HG03571 (cell line): ENCODE measurements around the gene ASCC3.

Experiments used
- ATAC-seq: cut with Tn5 transposase; IDR thresholded peaks from one replicate; pipeline ENCODE4 v1.9.1; 2021; ENCODE audit not compliant: unreplicated experiment

ASCC3 gene

DNA sequence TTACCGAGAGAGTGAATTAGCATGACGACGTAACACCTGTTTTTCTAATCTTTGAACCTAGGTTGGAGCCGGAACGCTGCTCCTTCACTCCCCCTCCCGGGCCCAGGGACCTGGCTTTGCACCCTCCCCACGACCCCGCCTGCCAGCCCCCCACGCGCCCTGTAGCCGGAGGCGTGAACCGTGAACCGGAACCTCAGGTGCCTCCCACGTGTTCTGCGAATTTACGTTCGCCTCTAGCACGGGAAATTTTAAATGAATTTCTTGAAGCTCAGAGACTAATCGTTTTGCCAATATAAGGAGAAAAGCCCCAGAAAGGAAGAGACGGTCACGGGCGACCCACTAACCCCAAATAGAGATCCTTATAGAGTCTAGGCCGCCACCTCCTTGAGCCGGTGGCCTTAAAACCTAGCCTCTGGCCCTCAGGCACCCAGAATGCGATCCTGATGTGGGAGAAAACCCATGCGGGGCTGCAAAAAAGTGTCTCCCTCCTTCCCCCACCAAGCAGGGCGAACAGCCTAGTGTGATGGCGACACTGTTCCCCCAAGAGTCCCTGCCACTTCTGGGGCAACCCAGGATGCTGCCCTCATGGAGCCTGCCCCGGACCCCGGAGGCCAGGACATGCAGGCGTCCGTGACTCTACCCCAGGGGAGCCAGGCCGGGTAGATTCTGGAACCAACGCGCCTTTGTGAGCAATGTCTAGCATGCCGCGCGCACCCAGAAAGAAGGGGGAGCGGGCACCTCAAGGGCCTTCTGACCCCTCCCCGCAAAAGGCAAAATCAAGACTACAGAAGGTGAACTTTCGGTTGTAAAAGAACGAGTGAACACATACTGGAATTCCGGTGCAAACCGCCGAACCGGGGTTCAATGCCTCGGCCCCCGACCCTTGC lies 413.8 kb downstream of the ASCC3 start:
- ATAC-seq: no peak

- ATAC-seq: no peak
These were observed 414.6 kb downstream of the ASCC3 start for GRCh38 chr6:100466410-100467128.

DNA sequence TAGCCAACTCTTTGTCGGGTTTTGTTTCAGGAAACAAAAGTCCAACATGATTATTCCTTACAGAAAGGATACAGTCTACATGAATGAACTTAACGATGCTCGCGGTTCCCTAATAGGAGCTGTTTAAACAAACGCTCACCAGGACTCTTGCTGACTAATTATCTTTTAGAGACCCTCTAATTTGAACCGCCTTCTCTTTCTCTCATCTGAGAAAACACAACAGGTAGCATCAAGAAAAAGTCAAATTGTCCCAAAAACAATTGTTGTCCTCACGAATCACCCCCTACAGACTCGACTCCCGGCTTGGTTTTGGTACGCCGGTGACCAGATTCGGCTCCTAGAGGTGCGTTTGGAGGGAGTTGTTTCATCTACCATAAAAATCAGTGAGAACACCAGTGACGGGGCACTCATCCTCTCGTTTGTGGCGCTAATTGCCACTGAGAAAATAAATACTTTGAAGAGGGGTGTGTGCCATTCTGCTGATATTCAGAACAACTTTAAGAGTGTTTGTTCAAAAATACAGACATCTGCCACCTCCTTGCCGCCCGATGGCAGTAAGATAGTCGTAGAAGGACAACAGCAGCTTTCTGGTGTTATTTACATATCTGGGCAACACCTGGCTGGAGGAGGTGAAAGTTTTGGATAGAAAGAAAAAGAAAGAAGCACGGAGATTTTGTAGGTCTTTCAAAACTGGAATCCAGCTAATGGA lies 415.3 kb downstream of the ASCC3 start:
- ATAC-seq: no peak

DNA sequence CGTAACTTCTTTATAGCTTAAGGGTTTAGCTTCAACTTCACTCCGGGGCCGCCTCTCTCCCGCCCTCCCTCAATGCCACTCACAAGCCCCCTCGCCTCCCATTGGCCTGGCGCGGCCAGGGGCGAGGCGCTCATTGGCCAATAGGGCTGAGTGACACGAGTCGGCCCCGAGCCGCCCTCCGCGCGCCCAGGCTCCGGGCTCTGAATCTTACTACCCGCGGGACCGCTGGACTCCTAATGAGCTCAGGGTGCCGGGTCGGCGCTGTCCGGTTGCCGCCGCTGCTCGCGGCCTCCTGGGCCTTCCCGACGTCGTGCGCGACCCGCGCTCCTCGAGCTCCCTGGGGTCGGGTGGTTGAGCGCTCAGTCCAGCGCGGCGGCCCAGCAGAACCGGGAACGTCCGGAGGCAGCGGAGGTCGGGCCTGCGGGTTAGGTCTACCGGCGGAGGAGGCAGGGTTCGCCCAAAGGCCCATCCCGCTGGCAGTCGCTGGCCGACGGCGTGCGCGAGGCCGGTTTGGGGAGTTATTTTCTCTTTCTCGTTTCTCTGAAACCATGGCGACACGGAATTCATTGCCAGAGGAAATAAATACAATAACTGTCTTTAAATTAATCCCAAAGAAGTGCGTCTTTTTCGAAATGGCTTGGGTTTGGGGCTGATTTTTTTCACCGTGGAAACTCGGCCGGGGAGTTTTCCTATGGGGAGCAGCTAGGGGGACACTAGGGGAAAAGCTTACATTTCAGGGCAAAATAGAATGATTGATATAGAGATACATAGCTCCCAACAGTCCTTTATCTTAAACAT lies 416.0 kb downstream of the ASCC3 start, which contains the start of gene SIM1:
TSS of gene SIM1 (minus strand) at position 19 of the 798 bp plus-strand sequence. CDS start 1,453 bp downstream, outside the sequence.
- no peak for ATAC-seq

- no peak for ATAC-seq
These were observed 416.8 kb downstream of the ASCC3 start for GRCh38 chr6:100464162-100464851.

DNA sequence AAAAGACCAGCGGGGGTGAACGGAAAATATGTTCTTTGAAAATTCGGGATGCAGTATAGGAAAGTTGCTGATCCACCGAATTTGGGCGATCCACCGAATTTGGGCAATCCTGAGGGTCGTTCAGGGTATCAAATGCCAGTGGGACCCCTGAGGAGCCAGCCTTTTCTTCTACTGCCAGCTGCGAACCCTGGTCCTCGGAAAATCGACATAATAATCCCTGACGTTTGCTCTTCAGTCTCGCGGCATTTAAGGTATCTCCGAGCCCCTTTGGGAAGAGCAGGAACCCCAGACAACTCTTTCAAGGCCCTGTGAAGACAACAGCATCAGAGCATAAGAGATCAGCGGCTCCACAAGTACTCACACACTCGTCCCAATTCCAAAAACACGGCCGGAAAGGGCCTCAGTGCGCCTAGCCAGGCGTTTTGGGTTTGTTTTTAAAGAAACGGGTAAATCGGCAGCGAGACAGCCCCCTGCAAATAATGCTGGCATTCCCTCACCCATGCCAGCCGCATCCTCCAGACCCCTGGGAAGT lies 417.4 kb downstream of the ASCC3 start:
- ATAC-seq: no peak

- ATAC-seq: no peak
These were observed 418.2 kb downstream of the ASCC3 start for GRCh38 chr6:100462706-100463629.

DNA sequence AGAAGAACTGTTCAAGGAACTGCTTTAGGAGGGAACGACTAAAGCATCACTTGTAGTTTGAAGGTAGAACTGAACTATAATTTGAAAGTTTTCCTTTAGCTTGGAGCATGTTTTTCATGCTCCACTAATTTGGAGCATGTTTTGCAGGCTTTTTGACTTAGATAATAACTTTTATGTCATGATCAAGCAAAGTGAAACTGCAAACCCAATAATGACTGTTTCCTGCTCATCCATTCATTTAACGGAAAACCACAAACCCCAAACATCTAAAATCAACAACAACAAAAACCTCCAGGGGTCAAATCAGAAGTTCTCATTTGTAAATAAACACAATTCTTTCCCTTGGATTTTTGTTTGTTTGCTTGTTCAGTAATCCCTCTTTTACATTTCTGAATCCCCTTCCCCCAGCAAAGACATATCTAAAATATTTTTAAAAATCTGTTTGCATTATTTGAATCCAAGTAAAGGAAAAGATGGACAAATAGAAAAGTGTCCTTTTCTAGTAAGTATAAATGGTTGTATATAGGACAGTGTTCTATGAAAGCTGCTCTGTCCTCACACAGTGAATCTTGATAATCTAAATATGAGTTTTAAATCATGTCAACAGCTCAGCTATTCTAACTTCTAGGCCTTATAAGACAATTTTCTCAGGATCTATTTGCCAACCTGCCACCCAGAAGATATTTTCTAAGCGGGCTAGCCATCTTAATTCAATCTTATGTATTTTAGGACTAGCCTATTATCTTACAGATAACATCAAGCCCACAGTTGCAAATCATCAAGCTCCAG lies 419.0 kb downstream of the ASCC3 start:
- no peak for ATAC-seq

DNA sequence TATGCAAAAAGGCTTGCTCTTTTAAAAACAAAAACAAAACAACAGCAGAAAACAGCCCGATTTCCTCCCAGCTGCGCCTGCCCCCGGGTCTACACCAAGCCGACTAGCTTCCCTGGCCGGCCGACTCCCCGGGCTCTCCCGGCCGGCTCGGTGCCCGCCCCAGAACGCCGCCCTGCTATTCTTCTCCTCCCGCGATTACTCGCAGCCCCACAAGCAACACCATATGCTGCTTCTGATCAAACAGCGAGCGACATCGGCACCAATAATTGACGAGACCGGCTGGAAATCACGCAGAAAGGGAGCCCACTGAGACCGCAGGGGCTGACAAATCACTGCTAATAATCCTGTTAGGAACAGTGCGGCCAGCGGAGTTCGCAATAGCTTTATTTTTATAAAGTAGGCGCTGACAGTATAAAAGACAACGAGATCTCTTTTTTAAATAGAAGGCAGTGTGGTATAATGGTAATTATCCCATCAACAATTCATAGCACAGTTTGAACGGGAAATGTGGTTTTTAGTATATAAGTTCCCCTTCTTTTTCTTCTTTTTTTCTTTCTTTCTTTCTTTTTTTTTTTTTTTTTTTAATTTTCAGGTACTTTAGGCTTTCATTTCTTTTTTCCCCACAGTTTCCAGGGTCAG lies 419.7 kb downstream of the ASCC3 start:
- no peak for ATAC-seq

GRCh38 chr6:100460650-100461204 lies 420.4 kb downstream of the ASCC3 start:
- ATAC-seq: no peak

- ATAC-seq: no peak
These were observed 421.4 kb downstream of the ASCC3 start for GRCh38 chr6:100459592-100460184.

DNA sequence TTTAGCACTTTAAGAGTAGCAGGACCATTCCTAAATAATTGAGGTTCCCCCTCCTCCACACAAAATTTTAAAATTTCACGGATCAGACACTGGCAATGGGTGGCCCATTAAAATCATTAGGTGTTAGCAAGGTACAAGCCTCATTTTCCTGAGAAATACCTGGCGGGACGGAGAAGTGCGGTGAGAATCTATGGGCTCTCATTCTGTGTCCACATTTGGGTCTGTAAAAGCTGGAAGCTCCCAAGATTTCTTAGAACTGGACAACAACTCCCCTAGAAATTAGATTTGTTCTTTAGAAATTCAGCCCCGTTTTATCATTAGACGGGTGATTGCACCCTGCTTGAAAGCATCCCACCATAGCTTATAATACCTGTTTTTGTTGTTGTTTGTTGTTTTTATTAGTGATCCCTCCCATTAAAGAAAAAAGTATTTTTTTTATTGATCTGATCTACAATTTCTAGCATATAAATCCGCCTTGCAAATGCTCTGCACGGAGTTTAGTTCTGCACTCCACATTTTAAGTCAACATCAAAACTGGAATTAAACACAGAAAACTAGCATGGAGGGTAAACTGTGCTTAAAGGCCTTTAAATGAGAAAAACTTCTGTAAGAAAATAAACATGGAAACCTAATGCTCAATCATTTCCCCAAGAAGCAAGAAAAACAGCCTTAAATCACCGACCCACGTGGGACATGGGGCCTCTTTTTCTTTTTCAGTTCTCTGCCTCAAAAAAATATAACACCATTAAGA lies 422.1 kb downstream of the ASCC3 start:
- ATAC-seq: no peak
